ENCODE results near the gene ATP1B3.
"Not testable (repeated sequence)": the region's sequence is repeated elsewhere in the genome, so short reads cannot be mapped to it uniquely, and the experiment has no call there.

Gene ATP1B3

DNA sequence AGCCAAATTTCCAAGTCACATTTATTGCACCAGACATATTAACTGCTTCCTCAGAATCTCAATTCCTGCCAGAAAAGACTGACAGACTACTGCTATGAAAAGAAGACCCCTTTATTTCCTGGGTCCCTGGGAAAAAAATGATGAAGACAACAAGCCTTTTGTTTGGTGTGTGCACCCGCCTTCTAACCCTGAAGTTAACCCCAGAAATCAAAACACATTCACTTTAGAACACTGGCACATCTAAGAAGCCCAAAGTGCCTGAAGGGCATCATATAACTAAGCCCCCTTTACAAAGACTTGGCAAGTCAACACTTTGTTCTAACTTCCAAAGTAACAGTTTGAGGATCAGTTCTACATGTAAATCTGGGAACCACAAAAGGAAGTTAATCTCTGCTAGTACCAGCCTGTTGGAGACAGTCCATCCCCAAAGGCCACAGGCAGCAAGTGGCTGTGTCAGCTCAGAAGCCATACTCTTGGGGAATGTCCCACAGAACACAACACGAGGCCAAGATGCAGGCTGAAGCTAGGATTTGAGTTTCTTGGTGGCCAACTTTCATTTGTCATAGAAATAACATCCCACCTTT is 16.3 kb upstream of the ATP1B3 start:
- DNase-seq, result no peak

DNA sequence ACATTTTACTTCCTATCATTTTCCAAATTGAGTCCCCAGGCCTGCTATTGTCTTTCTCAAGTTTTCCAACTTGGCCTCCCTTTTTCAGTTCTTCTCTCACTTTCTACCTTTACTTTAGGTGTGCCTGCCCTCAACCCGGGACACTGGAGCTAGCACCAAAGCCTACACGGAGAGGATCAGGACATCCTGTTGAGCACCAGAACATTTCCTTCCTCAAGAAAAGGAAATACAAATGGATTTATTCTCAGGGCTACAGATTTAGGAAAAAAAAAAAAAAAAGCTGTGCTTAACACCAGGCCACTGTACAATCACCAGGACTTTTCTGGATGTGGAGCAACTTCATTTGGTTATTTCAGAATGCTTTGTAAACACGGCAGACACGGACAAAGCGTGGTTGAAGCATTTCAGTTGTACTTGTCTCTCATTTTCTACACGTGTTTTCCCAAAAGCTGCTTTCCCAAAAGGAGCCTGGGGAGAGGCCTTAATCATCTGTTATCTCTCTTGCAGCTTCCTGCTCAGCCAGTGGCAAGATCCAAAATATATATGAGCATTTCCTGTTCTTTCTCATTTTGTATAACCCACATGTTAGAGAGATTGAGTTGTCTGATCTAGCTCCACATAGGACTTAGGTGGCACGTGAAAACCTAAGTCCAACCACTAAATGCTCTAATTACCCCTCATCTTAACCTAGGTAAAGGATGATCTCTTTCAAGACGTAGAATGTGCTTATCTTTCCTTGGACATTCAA is 15.5 kb upstream of the ATP1B3 start:
- DNase-seq, result no peak

DNA sequence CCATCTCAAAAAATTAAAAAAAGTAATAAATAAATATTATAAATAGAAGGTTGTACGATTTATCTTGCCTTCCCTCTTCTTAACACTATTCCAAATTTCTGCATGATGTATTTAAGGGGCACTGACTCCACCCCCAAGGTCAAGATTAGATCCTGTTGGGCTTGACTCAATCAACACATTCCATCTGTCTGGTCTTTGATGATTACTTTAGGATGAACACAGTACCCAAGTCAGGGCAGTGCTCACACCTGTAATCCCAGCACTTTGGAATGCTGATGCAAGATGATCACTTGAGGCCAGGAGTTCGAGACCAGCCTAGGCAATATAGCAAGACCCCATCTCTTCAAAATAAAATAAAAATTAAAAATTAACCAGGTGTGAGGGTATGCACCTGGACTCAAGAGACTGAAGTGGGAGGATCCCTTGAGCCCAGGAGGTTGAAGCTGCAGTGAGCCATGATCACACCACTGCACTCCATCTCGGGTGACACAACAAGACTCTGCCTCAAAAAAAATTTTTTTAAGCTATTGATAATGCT is 14.1 kb upstream of the ATP1B3 start:
- DNase-seq, result no peak

DNA sequence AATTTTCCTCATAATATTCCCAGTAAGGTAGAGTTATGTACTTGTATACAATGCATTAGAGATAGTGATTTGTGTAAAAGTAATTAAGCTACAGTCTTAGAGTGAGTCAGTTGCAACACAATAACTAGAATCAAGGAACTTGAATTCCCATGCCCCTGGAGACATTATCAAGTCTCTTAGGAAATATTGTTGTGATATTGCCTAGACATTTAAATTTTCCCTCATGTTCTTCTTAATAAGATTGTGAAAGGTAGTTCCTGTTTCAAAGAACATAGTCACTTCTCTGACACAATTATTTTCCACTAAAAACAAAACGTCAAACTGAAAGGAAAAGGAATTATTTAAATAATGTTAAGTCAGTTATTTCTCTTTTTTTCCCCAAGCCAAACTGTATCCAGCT is 13.0 kb upstream of the ATP1B3 start:
- DNase-seq, result no peak

DNA sequence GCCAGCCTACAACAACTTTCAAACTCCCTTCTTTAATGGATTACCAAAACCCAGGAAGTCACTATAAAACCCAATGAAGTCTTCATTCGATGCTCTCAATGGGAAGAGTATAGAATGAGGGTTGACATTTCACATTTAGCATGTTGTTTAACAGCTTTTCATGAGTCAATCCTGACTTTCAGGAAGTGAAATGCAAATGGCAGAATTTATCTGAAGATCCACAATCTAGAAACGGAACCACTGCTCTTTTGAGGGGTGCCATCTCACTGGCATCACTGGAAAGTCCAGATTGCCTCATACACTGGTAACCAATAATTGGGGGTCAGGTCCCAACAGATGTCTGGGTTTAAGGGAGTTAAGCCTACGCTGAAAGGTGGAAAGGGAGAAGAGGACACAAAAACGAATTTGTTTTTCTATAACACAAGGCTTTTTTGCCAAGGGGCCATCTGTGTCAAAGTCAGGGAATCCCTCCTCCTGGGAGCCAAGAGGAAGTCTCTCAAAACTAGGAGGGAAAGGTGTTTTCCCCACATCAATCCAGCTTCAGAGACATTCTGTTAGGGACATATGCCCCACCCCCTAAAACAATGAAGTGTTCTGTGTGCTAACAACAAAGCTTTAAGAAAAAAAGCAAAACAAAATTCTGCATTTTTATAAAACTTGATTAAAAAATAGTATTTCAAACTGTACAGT is 12.0 kb upstream of the ATP1B3 start:
- no peak for DNase-seq

DNA sequence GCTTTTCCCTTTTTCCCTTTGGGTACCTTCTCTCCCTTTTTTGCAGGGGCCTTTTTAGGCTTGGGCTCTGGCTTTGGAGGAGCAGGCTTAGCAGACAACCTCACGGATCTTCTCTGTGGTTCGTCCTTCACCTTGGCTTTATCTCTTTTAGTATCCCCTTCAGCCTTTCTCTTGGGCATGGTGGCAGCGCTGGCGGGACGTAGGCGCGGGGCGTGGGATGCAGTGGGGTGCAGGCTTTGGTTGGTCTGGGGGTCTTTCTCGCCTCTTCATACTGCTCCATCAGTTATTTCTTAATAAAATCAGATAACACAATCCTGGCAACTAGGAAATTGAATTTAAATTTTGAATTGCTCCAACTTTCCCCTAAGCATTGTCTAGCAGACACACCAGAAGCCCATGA is 11.3 kb upstream of the ATP1B3 start:
- DNase-seq, result no peak

DNA sequence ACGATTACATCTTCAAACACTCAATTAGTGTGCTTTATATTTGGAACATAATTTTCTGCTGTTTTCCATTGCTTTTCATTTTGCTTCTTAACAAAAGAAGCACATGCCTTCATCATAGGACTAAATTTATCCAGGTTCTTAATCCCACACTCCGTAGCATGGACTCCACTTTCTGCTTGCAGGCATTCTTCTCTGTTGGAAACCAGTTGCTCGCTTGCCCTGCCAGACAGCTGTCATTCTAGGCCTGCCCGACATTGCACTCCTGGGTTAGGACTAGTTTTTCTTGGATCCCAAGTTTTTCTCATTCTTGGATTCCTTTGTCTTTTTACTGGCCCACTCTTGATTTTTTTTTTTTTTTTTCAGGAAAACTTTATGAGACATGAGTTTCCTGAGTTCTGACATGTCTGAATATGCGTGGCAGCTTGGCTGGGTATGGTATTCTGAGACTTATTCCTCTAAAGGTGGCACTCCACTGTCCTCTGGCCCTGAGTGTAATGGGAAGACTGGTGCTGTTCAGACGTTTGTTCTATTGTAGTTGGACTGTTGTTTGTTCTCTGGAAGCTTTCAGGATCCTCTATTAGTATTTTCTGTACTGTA is 6.3 kb upstream of the ATP1B3 start:
- DNase-seq, result no peak

DNA sequence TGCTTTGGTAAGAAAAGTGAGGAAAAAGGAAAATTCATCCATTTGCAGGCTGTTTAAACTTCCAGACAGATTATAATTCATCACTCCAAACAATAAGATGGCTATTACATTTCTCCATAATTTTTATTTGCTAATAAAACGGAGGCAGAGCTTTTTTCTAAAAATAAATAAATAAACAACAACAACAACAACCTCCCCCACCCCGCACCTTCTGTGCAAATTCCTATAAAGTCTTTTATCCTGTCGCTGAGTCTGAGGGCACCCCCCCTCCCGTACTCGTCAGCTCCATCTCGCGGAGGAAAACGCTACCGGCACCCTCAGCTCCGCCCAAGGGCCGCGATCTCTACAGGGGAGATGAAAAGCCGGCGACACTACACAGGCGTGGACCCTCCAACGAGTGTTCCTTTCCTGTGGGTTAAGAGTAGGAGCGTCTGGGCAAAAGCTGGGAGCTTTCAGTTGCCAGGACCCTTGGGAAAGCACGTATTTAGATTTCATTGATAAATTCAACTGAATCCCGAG is 1.0 kb upstream of the ATP1B3 start:
- DNase-seq, result peak; percentile 12 to 86 (median 70)

DNA sequence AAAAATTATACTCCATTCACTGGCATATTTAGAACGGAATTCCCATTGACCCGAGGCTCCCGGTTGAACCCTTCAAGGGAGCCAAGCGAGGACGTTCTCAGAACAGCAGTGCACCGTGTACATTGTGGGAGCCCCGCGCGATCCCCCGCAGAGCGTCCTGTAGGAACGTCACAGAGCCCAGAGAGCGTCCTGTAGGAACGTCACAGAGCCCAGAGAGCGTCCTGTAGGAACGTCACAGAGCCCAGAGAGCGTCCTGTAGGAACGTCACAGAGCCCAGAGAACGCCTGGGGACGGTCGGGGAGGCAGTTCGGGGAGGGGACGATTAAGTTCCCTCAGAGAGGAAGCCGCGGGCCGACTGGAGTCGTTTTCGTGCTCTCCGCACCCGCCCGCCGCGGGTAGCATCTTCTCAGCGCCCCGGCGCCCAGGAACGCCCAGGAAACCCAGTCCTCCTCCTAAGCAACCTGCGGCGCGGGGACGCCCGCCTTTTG is 506 bp upstream of the ATP1B3 start:
- peak in 44 of 58 donors; percentile 17 to 84 (median 64) for DNase-seq

DNA sequence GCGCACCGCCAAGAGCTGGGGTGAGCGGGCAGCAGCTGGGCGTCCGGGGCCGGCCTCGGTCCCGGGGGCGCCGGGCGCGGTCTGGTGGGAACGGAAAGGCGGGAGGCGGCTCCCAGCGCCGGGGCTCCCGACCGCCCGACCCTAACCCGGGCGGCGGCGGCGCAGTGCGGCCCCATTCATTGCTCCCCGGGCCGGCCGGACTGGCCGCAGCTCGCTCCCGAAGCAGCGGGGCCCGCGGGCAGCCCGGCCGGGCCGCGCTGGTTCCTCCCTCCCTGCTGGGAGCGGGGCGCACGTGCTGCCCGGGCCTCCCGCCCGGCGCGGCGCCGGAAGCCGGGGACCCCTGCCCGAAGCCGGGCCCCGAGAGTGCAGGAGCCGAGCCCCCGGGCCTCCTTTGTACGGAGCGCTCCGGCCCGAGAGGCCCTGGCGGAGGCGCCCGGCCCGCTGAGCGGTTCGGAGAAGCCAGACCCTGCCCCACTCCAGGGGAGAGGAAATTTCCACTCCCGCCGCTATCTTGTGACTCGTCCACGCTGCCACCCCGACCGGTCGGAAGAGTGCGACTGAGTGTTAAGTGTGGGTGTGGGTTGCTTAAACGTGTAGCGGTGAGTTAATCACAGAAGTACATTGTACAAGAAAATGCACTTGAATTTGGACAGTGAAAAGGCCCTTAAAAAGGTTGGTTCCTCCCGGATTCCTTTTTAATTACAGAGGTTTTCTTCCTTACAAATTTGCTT is 613 bp downstream of the ATP1B3 start:
- DNase-seq, result peak in 50 of 58 donors; percentile 3 to 73 (median 34)

DNA sequence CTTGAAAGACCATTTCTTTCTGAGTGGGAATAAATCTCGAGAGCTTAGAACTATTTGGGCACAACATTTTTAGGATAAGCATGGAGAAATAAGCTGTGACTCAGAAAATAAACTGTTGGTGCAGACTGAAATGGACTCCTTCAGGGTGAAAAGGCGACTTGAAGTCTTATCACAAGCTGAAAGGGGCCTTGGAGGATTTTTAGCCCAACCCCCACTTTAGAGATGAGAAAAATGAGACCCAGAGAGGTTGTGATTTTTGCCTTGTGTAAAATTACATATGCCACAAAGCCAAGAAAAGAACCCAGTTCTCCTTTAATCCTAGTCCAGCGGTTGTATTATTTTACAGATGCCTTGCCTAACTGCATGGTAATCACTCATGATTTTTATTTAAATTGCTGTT is 1.5 kb downstream of the ATP1B3 start:
- no peak for DNase-seq

DNA sequence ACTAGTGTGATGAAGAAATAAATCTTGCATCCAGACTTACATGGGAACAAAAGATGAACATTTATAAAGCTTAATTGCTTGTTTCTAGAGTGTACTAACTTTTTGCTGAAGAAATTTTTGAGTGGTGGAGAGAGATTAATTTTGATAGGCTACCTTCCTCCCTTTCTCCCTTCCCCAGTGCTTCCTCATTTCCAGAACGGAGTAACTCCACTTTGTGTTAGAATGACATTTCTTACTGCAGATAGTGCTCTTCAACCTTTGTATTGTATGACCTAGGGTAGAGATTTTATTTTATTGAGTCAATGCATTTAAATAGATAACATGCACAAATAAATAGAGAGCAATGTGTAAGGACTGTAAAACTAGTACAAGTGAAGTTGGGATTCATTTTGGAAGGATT is 1.9 kb downstream of the ATP1B3 start:
- DNase-seq, result no peak

DNA sequence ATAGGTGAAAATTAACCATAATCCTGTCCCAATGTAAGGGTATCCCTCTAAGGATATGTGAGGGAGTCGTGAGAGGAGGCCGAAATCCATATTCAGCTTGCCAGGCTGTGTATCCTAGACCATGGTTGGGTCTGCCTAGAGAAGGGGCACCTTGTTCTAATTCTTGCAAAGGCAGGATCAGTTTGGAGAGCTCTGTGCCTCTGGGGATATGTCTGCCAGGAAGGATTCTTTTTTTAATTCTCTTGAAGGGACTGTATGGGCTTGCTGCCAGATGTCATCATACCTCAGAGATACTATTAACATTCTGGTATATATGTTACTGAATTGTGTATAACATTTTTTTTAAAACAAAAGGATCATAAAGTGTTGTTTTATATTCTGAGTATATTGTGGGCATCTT is 2.4 kb downstream of the ATP1B3 start:
- DNase-seq, result no peak

DNA sequence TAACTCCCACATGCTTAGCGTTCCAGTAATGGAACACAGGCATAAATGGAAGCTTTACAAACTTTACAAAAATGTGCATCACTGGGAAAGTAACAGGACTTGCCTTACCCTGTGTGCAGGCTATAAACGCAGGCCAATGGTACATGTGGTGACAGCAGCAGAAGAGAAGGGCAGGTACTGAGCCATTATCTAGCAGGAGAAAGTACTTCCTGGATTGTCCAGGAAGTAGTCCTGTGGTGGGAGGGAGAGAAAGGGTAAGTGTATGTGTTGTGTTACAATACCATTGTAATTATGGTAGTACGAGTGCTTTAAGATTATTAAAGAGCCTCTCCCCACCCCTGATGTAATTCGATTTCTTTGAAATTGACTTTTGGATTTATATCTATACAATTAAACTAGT is 5.3 kb downstream of the ATP1B3 start:
- no peak for DNase-seq

DNA sequence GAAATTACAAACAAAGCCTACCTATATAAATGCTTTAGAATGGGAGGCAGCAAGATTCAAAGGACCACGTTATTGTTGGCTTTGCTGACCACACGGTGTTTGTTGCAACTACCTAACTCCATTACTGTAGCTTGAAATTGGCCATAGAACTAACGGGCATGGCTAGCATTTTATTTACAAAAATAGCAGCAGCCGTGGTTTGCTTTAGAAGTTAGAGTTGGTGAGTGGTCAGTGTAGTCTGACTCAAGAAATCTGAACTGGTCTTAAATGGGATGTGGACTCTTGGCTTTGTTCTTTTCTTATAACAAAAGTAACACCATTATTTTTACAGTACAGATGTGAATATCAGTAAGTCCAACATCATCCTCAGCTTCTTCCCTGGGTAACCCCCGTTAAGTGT is 10.6 kb downstream of the ATP1B3 start:
- no peak for DNase-seq

DNA sequence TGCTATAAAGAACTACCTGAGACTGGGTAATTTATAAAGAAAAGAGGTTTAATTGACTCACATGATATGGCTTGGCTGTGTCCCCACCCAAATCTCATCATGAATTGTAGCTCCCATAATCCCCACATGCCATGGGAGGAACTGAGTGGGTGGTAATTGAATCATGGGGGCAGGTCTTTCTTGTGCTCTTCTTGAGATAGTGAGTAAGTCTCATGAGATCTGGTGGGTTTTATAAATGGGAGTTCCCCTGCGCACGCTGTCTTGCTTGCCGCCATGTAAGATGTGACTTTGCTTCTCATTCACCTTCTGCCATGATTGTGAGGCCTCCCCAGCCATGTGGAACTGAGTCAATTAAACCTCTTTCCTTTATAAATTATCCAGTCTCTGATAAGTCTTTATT is 12.1 kb downstream of the ATP1B3 start:
- not testable (repeated sequence) for DNase-seq

DNA sequence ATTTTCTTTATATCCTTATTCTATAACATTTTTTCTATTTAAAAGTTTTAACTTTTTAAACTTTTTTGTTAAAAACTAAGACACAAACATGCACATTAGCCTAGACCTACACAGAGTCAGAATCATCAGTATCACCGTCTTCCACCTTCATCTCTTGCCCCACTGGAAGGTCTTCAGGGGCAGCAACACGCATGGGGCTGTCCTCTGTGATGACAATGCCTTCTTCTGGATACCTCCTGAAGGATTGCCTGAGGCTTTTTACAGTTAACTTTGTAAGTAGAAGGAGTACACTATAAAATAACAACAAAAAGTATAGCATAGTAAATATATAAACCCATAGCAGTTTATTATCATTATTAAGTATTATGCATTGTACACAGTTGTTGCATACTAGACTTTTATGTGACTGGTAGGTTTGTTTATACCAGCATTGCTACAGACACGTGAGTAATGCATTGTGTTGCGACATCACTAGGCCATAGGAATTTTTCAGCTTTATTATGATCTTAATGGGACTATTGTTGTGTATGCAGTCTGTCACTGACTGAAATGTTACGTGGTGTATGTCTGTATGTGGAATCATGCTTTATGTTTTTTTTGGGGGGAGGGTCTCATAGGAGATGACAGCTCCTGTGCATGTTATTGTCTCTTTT is 18.2 kb downstream of the ATP1B3 start:
- no peak for DNase-seq

DNA sequence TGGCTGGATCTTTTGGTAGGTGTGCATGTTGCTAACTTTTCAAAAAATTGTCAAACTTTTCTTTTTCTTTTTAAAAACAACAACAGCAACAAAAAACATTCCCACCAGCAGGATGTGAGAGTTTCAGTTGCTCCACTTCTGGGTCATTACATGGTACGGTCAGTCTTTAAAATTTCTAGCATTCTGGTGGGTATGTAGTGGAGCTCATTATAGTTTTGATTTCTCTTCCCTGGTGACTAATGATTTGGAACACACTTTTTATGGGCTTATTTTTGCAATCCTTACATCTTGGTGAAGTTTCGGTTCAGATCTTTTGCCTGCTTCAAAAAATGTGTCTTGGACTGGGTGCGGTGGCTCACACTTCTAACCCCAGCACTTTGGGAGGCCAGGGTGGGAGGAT is 19.3 kb downstream of the ATP1B3 start:
- DNase-seq, result no peak

DNA sequence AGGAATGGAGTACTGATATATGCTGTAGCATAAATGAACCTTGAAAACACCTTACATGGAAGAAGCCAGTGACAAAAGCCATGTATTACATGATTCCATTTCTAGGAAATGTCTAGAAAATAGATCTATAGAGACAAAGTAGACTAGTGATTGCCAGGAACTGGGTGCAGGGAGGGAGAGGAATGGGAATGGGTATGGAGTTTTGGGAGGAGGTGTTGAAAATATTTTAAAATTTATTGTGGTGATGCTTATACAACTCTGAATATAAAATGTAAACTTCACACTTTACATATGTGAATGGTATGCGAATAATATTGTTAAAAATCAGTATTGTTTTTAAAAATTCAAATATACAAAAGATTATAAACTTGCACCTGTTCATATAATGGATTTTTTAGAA is 22.5 kb downstream of the ATP1B3 start:
- no peak for DNase-seq

DNA sequence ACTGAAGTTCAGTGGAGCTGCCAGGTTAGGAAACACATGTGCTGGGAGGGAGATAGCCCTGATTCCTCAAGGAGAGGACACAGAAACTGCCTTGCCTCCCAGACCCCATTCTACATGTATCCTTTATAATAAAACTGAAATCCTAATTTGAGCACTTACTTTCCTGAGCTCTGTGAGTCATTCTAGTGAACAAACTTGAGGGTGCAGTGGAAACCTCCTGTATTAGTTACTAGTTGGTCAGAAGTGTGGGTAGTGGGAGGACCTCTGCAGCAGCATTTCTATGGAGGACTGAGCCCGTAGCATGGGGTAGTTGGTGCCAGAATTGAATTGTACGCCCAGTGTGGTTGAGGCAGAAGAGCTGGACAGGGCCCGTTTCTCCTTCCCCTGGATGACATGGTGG is 23.9 kb downstream of the ATP1B3 start:
- DNase-seq, result no peak

All from anterior cingulate cortex (tissue), 58 donors.